CD4-positive, alpha-beta T cell (primary cell): ENCODE data around the gene LEF1. TPM values are rescaled to one million over a fixed set of nuclear protein-coding genes. Genes with fewer than 3 reads are reported as not detected.

Source experiments
- ATAC-seq: fragments of 200-7000 bp; cut with Tn5 transposase; one replicate; pipeline ENCODE4 v1.10.0; 2022; ENCODE audit warnings: mild to moderate bottlenecking; ENCODE audit not compliant: poor library complexity
- CTCF ChIA-PET: fragments of 350-600 bp; sonication (Branson Sonifier 250); formaldehyde crosslinking; loops from one replicate; lab custom pipeline; 2021; ENCODE audit warnings: antibody characterized with exemption, inconsistent platforms; lab: Charles Lee
- POLR2A ChIA-PET: fragments of 350-600 bp; sonication (Branson Sonifier 250); formaldehyde crosslinking; loops from one replicate; lab custom pipeline; 2021; ENCODE audit warnings: antibody characterized with exemption, inconsistent platforms; lab: Charles Lee
- DNase-seq, 14 experiments: peaks; one replicate each; pipeline ENCODE4 v3.0.0-alpha.2; 2013 to 2020; ENCODE audit warnings: mixed read lengths in 2 of 14
- H3K27ac ChIP-seq, 2 donors: one replicate each; pipeline versions ENCODE4 v1.5.1 to v1.7.0; 2013; ENCODE audit warnings: low read length in 2 of 2, low read depth in 1 of 2, mild to moderate bottlenecking in 1 of 2
- H3K27me3 ChIP-seq, 2 experiments: 1 replicate in 1 of 2; 2 replicates in 1 of 2; pipeline versions ENCODE4 v1.6.1 to v1.7.0; 2013; ENCODE audit warnings: low read length in 2 of 2, control low read depth in 1 of 2, mild to moderate bottlenecking in 1 of 2, moderate library complexity in 1 of 2; ENCODE audit not compliant: insufficient read depth in 2 of 2, control insufficient read depth in 1 of 2
- H3K36me3 ChIP-seq: one replicate; pipeline ENCODE4 v1.6.1; 2013; ENCODE audit warnings: low read length, control low read depth; ENCODE audit not compliant: insufficient read depth
- H3K4me1 ChIP-seq: one replicate; pipeline ENCODE4 v1.6.1; 2013; ENCODE audit warnings: low read length, control low read depth; ENCODE audit not compliant: insufficient read depth
- H3K4me3 ChIP-seq: one replicate; pipeline ENCODE4 v1.5.1; 2013; ENCODE audit warnings: mild to moderate bottlenecking, low read length, moderate library complexity
- H3K9me3 ChIP-seq, 2 experiments: 1 replicate in 1 of 2; 2 replicates in 1 of 2; pipeline versions ENCODE4 v1.6.1 to v1.7.0; 2013; ENCODE audit warnings: low read length in 2 of 2, mild to moderate bottlenecking in 2 of 2, control low read depth in 1 of 2, moderate library complexity in 1 of 2; ENCODE audit not compliant: control insufficient read depth in 1 of 2, insufficient read depth in 1 of 2
- H3K27ac Mint-ChIP-seq: one replicate; pipeline ENCODE4 v1.8.0; 2020; ENCODE audit warnings: mixed read lengths
- H3K27me3 Mint-ChIP-seq: one replicate; pipeline ENCODE4 v1.8.0; 2021; ENCODE audit warnings: mixed read lengths
- H3K36me3 Mint-ChIP-seq: one replicate; pipeline ENCODE4 v1.8.0; 2021; ENCODE audit warnings: low read depth, mixed read lengths
- H3K4me1 Mint-ChIP-seq: one replicate; pipeline ENCODE4 v1.8.0; 2021; ENCODE audit warnings: low read depth, mixed read lengths
- H3K4me3 Mint-ChIP-seq: one replicate; pipeline ENCODE4 v1.8.0; 2020; ENCODE audit warnings: mild to moderate bottlenecking, mixed read lengths
- H3K9me3 Mint-ChIP-seq: one replicate; pipeline ENCODE4 v1.8.0; 2020; ENCODE audit warnings: mixed read lengths
- CTCF ChIP-seq: fragments of 200-600 bp; IDR thresholded peaks from one replicate; pipeline ENCODE4 v1.8.0; 2022; ENCODE audit warnings: antibody characterized with exemption, mild to moderate bottlenecking
- intact Hi-C, 2 experiments: fragments of 100-400 bp; cut with DNase I in 1 of 2; cut with micrococcal nuclease in 1 of 2; formaldehyde crosslinking; loops; one replicate each; pipeline versions ENCODE4 v1.15.1 to v1.9.0; 2023 to 2025; cut with DNase I, micrococcal nuclease
- total RNA-seq, 174 experiments: library from RNA in 2 of 174; stranded (reverse) in 2 of 174; gene quantifications; one replicate each; pipeline ENCODE4 v1.2.3 and lab custom pipeline; 2021 to 2026

The LEF1 gene
- total RNA-seq, 2 experiments from 2014 or later: 409 to 438 TPM

DNA sequence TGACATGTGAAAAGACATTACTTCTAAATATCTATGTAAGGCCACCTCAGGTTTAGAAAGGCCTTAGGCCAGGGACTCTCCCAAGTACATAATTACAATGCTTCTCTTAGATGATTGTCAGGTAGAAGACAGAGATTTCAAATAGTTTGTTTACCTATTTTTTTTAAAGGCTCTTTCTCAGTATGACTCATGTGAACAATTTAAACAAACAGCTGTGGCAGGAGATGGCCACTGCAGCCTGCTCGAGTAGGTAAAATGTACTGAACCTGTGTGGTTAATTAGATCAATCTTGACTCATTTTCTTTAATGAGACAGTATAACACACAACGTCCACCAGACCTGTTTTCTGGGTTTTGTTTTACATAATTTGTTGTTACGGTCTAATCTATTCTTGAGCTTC is 50.2 kb downstream of the LEF1 start:
- POLR2A ChIA-PET: interaction anchor here (0.6 to 14.8 kb wide), 10 partner anchors 10 to 132 kb away, joined by 3 to 216 read pairs (median 4); partner anchors contain the start of gene LEF1
- intact Hi-C loops: loop anchor here (1.0 to 10.0 kb wide), 3 partner anchors 10 to 66 kb away; partner anchors contain the start of gene LEF1 (in 1 of the 2)
- CTCF ChIA-PET: interaction anchor here (0.5 to 3.3 kb wide), 12 partner anchors 8 to 88 kb away, joined by 3 to 16 read pairs (median 4); no protein-coding TSS in a partner anchor
- H3K4me1 Mint-ChIP-seq: peaks cover 95% of the 10 kb centered on the region
- H3K4me3 ChIP-seq: no peak overlapping the region
- no peaks in the 10 kb centered on the region for H3K27me3 ChIP-seq
- peaks cover 49% of the 10 kb centered on the region for H3K4me1 ChIP-seq
- peak overlapping the region; percentile 92 for H3K27ac Mint-ChIP-seq
- H3K27ac ChIP-seq: peak overlapping the region; percentile 58 to 89
- H3K36me3 Mint-ChIP-seq: peaks cover 89% of the 10 kb centered on the region
- no peak for TF ChIP-seq CTCF
- H3K27me3 Mint-ChIP-seq: no peaks in the 10 kb centered on the region
- H3K4me3 Mint-ChIP-seq: peak overlapping the region; percentile 72
- peak in 8 of 14 experiments; percentile 31 to 76 (median 50) for DNase-seq
- no peaks in the 10 kb centered on the region for H3K9me3 Mint-ChIP-seq
- ATAC-seq: peak; percentile 61
- H3K9me3 ChIP-seq: no peaks in the 10 kb centered on the region
- peaks cover 15% of the 10 kb centered on the region for H3K36me3 ChIP-seq

DNA sequence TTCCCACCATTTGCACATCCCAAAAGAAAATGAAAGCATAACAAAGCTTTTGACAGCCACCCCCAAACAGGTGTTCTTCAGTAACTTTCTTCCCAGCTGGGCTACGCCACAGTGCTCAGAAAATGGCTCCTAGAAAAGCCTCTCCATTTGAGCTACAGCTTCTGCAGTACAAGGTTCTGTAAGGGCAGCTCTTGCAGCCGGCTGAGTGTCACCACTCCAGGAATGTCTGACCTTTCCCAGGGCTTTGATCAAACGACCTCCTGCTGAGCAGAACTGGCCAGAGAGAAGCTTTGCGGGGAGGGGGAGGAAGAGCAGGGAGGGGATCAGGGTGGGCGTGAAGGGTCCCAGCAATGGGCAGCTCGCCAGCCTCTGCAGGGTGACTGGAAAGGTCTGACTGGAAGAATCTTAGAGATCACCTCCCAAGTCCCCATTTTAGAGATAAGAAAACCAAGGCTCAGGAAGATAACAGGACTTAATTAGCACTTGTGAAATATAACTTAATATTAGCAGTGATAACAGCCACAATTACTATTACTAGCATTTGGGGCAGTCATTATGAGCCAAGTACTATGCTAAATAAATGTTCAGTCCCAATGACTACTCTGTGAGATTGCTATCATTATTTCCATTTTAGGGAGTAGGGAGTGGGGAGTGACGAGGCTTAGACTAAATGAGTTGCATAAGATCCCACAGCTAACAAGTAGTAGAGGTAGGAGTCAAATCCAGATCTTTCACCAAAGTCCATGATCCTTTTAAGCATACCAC is 51.1 kb downstream of the LEF1 start:
- Mint-ChIP-seq H3K9me3 (no peaks in the 10 kb centered on the region), H3K4me3 (peak overlapping the region; percentile 72), H3K27ac (peak overlapping the region; percentile 92), H3K27me3 (no peaks in the 10 kb centered on the region), H3K4me1 (peaks cover 95% of the 10 kb centered on the region), H3K36me3 (peaks cover 89% of the 10 kb centered on the region)
- Histone ChIP-seq H3K36me3 (peaks cover 10% of the 10 kb centered on the region), H3K9me3 (no peaks in the 10 kb centered on the region), H3K4me1 (peaks cover 57% of the 10 kb centered on the region), H3K4me3 (peak overlapping the region; percentile 11), H3K27me3 (no peaks in the 10 kb centered on the region), H3K27ac (peak overlapping the region; percentile 58 to 89)
- TF ChIP-seq CTCF: no peak
- ChIA-PET CTCF (interaction anchor here (1.0 to 3.3 kb wide), 5 partner anchors 9 to 87 kb away, joined by 3 to 16 read pairs (median 4); no protein-coding TSS in a partner anchor), POLR2A (interaction anchor here (1.3 to 14.8 kb wide), 9 partner anchors 9 to 82 kb away, joined by 4 to 216 read pairs (median 11); partner anchors contain the start of gene LEF1)
- intact Hi-C loops: loop anchor here (1.0 to 10.0 kb wide), 5 partner anchors 9 to 65 kb away; partner anchors contain the start of gene LEF1 (in 1 of the 2)
- DNase-seq (peak in 2 of 14 experiments; percentile 32 to 41), ATAC-seq (no peak)

DNA sequence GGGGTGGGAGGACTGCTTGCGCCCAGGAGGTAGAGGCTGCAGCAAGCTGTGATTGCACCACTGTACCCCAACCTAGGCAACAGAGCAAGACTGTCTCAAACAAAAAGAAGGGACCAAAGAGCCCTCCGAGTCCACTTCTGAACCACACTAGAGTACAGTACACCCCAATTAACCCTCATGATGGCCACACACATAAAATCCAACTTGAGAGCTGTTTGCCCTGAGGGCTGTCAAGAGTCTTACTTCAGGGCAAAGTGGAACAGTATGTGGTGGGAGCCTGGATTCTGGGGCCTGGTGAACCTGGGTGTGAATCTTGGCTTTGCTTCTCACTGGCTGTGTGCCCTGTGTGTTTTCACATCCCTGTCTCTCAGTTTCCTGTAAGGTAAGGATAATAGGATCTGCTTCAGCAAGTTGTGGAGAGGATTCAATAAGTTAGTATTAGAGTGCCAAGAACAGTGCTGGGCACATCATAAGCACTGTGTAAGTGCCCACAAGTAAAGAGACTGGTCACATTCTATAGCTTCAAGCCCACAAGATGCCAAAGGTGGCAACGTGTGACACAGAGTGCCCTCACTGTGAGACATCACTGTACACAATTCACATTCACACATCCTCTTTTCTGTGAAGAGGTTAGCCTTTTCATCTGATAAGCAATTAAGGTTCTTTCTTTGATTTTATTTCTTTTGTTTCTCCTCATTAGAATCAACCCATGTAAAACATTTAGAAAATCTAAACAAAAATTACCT is 52.1 kb downstream of the LEF1 start:
- Mint-ChIP-seq H3K27ac (peak overlapping the region; percentile 92), H3K36me3 (peaks cover 87% of the 10 kb centered on the region), H3K27me3 (no peaks in the 10 kb centered on the region), H3K9me3 (no peaks in the 10 kb centered on the region), H3K4me3 (peak overlapping the region; percentile 65), H3K4me1 (peaks cover 97% of the 10 kb centered on the region)
- ChIA-PET CTCF (interaction anchor here (0.9 to 3.3 kb wide), 6 partner anchors 16 to 86 kb away, joined by 3 to 11 read pairs (median 4); no protein-coding TSS in a partner anchor), POLR2A (interaction anchor here (0.6 to 14.8 kb wide), 19 partner anchors 8 to 86 kb away, joined by 3 to 216 read pairs (median 9); partner anchors contain the start of gene LEF1)
- Histone ChIP-seq H3K36me3 (peaks cover 9% of the 10 kb centered on the region), H3K4me1 (peaks cover 63% of the 10 kb centered on the region), H3K9me3 (no peaks in the 10 kb centered on the region), H3K27me3 (no peaks in the 10 kb centered on the region), H3K4me3 (no peak overlapping the region), H3K27ac (peak overlapping the region; percentile 25 to 89)
- TF ChIP-seq CTCF: no peak
- DNase-seq (peak in 6 of 14 experiments; percentile 32 to 63 (median 58)), ATAC-seq (peak; percentile 8)
- intact Hi-C loops: loop anchor here (2.0 to 10.0 kb wide), 4 partner anchors 14 to 64 kb away; partner anchors contain the start of gene LEF1 (in 1 of the 2)
